H9 (cell line): ENCODE data around the gene RCAN1. TPM values are rescaled to one million over a fixed set of nuclear protein-coding genes. Genes with fewer than 3 reads are reported as not detected.
A peak's percentile ranks its signal among the peaks of the same experiment; 100 is the strongest.

ENCODE experiments used
- DNase-seq: peaks from one replicate; pipeline ENCODE4 v3.0.0-alpha.2; 2017
- H2AFZ ChIP-seq: one replicate; pipeline ENCODE4 v1.6.1; 2013; ENCODE audit warnings: mild to moderate bottlenecking, low read length, control low read depth, moderate library complexity
- H2AK5ac ChIP-seq: 2 replicates; pipeline ENCODE4 v1.6.1; 2013; ENCODE audit warnings: low read length, control low read depth, mixed read lengths; ENCODE audit not compliant: insufficient read length
- H2BK120ac ChIP-seq: one replicate; pipeline ENCODE4 v1.6.1; 2013; ENCODE audit warnings: low read depth, mild to moderate bottlenecking, low read length, control low read depth, inconsistent platforms; ENCODE audit not compliant: poor library complexity, severe bottlenecking
- H2BK12ac ChIP-seq: 2 replicates; pipeline ENCODE4 v1.6.1; 2013; ENCODE audit warnings: low read length, control low read depth, mixed read lengths, low read depth; ENCODE audit not compliant: insufficient read length
- H2BK15ac ChIP-seq: 2 replicates; pipeline ENCODE4 v1.6.1; 2013; ENCODE audit warnings: low read depth, low read length, control low read depth
- H2BK20ac ChIP-seq: one replicate; pipeline ENCODE4 v1.6.1; 2013; ENCODE audit warnings: low read depth, mild to moderate bottlenecking, low read length, control low read depth, inconsistent platforms; ENCODE audit not compliant: poor library complexity, severe bottlenecking
- H2BK5ac ChIP-seq: 2 replicates; pipeline ENCODE4 v1.6.1; 2013; ENCODE audit warnings: low read length, control low read depth, mixed read lengths; ENCODE audit not compliant: insufficient read length
- H3K14ac ChIP-seq: 2 replicates; pipeline ENCODE4 v1.6.1; 2013; ENCODE audit warnings: low read length, control low read depth; ENCODE audit not compliant: insufficient read depth
- H3K18ac ChIP-seq: 2 replicates; pipeline ENCODE4 v1.6.1; 2013; ENCODE audit warnings: low read depth, mild to moderate bottlenecking, mixed read lengths, low read length, control low read depth; ENCODE audit not compliant: insufficient read length
- H3K23ac ChIP-seq: 2 replicates; pipeline ENCODE4 v1.6.1; 2013; ENCODE audit warnings: low read length, control low read depth, mixed read lengths, low read depth; ENCODE audit not compliant: insufficient read length
- H3K23me2 ChIP-seq: 2 replicates; pipeline ENCODE4 v1.6.1; 2013; ENCODE audit warnings: low read depth, mild to moderate bottlenecking, mixed read lengths, low read length, control low read depth; ENCODE audit not compliant: insufficient read length, poor library complexity, severe bottlenecking
- H3K27ac ChIP-seq: 2 replicates; pipeline ENCODE4 v1.5.1; 2013; ENCODE audit warnings: low read length, control low read depth, mixed read lengths, low read depth; ENCODE audit not compliant: insufficient read length
- H3K27me3 ChIP-seq: 2 replicates; pipeline ENCODE4 v1.6.1; 2013; ENCODE audit warnings: low read length, control low read depth, inconsistent platforms; ENCODE audit not compliant: insufficient read depth
- H3K4ac ChIP-seq: 2 replicates; pipeline ENCODE4 v1.6.1; 2013; ENCODE audit warnings: low read depth, mild to moderate bottlenecking, control low read depth, inconsistent platforms, low read length, moderate library complexity
- H3K4me1 ChIP-seq: 2 replicates; pipeline ENCODE4 v1.6.1; 2013; ENCODE audit warnings: low read length, control low read depth, inconsistent platforms; ENCODE audit not compliant: insufficient read depth
- H3K4me2 ChIP-seq: 2 replicates; pipeline ENCODE4 v1.6.1; 2013; ENCODE audit warnings: low read length, control low read depth, mixed read lengths; ENCODE audit not compliant: insufficient read length, insufficient read depth
- H3K56ac ChIP-seq: 2 replicates; pipeline ENCODE4 v1.6.1; 2013; ENCODE audit warnings: low read depth, mild to moderate bottlenecking, mixed read lengths, low read length, control low read depth; ENCODE audit not compliant: insufficient read length
- H3K79me1 ChIP-seq: 2 replicates; pipeline ENCODE4 v1.6.1; 2013; ENCODE audit warnings: low read depth, mild to moderate bottlenecking, moderate library complexity, low read length, control low read depth, inconsistent platforms; ENCODE audit not compliant: insufficient read depth, poor library complexity, severe bottlenecking
- H3K79me2 ChIP-seq: 2 replicates; pipeline ENCODE4 v1.6.1; 2013; ENCODE audit warnings: low read length, control low read depth, inconsistent platforms; ENCODE audit not compliant: insufficient read depth
- H3K9ac ChIP-seq: 2 replicates; pipeline ENCODE4 v1.6.1; 2013; ENCODE audit warnings: low read length, control low read depth, mixed read lengths; ENCODE audit not compliant: insufficient read length; ENCODE audit errors: extremely low read depth
- H3K9me3 ChIP-seq: one replicate; pipeline ENCODE4 v1.6.1; 2013; ENCODE audit warnings: low read depth, low read length, inconsistent platforms; ENCODE audit not compliant: control insufficient read depth
- H3T11ph ChIP-seq: one replicate; pipeline ENCODE4 v1.6.1; 2013; ENCODE audit warnings: mild to moderate bottlenecking, low read length, control low read depth, inconsistent platforms
- H4K20me1 ChIP-seq: one replicate; pipeline ENCODE4 v1.6.1; 2013; ENCODE audit not compliant: control insufficient read depth, insufficient read length, insufficient read depth
- H4K5ac ChIP-seq: 2 replicates; pipeline ENCODE4 v1.6.1; 2013; ENCODE audit warnings: low read depth, mild to moderate bottlenecking, mixed read lengths, low read length, control low read depth; ENCODE audit not compliant: insufficient read length
- H4K8ac ChIP-seq: replicated peaks from 2 replicates; pipeline ENCODE4 v1.6.1; 2013; ENCODE audit warnings: low read length, control low read depth, mixed read lengths, low read depth; ENCODE audit not compliant: insufficient read length
- H4K91ac ChIP-seq: 2 replicates; pipeline ENCODE4 v1.6.1; 2013; ENCODE audit warnings: low read depth, mild to moderate bottlenecking, moderate library complexity, mixed read lengths, low read length, control low read depth; ENCODE audit not compliant: insufficient read length
- H3K27ac Mint-ChIP-seq, 3 experiments: 2 replicates in 2 of 3; 3 replicates in 1 of 3; pipeline ENCODE4 v1.8.0; 2020 to 2021; ENCODE audit warnings: mixed read lengths in 3 of 3, mild to moderate bottlenecking in 1 of 3, moderate library complexity in 1 of 3
- H3K27me3 Mint-ChIP-seq: 2 replicates; pipeline ENCODE4 v1.8.0; 2021; ENCODE audit warnings: low read depth, mild to moderate bottlenecking, moderate library complexity, mixed read lengths
- H3K36me3 Mint-ChIP-seq, 3 experiments: 2 replicates in 2 of 3; 3 replicates in 1 of 3; pipeline ENCODE4 v1.8.0; 2020 to 2021; ENCODE audit warnings: low read depth in 3 of 3, mixed read lengths in 3 of 3; ENCODE audit not compliant: insufficient read depth in 1 of 3
- H3K4me1 Mint-ChIP-seq, 2 experiments: 2 replicates each; pipeline ENCODE4 v1.8.0; 2020; ENCODE audit warnings: mixed read lengths in 2 of 2
- H3K4me3 Mint-ChIP-seq, 2 experiments: 2 replicates in 1 of 2; 3 replicates in 1 of 2; pipeline ENCODE4 v1.8.0; 2020 to 2021; ENCODE audit warnings: mild to moderate bottlenecking in 2 of 2, mixed read lengths in 2 of 2, moderate library complexity in 1 of 2
- H3K9me3 Mint-ChIP-seq, 2 experiments: 2 replicates in 1 of 2; 3 replicates in 1 of 2; pipeline ENCODE4 v1.8.0; 2020; ENCODE audit warnings: mild to moderate bottlenecking in 2 of 2, mixed read lengths in 2 of 2, moderate library complexity in 1 of 2
- WGBS: extraction: QIAGEN DNeasy Blood & Tissue Kit; methylation state at CpG from one replicate; pipeline ENCODE4 v1.1.7; 2013; ENCODE audit warnings: missing lambda C conversion rate, low lambda C conversion rate, mixed read lengths; ENCODE audit not compliant: insufficient read length; ENCODE audit errors: extremely low coverage; 5-methylcytosine and 5-hydroxymethylcytosine counted together
- total RNA-seq: library from RNA; stranded (reverse); gene quantifications from 2 replicates; pipeline ENCODE4 v1.2.1, GENCODE V29; 2021
- TF ChIP-seq, protein P1 (sequence below): fragments of 200-600 bp; sonication (generic); conservative IDR thresholded peaks from 3 replicates; pipeline ENCODE4 v1.8.0; 2021; ENCODE audit warnings: antibody characterized with exemption, mild to moderate bottlenecking

Gene RCAN1
- total RNA-seq, 1 experiment from 2014 or later, result 7.0 TPM

DNA sequence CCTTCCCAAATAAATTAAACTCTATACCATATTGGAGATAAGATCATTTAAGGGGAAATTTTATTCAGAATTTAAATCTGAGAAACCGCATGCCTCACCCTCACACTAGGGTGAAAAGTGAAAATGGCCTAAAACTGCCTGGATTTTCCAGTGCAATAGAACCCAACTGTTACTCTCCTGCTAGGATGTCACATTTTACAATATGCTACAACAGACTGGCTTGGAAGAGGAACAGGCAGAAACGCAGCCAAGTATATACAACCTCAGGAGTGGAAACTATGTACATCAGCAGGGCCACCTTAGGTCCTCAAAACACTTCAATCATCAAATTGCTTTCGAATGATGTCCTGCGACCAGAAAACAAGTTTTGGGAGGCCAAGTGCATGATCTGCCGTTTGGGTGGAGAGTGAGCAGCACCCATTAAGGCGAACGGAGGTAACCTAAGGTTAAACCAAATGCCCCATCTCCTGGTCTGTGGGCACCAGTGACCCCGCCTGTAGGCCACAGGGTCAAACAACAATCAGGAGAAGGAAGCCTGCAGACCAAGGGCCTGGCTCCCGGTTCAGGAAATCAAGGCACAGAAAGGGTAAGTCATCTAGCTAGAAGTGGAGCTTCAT is 4.9 kb downstream of the RCAN1 start:
- no peak overlapping the region for H2BK20ac ChIP-seq
- H3T11ph ChIP-seq, result no peak overlapping the region
- no peak overlapping the region for H3K14ac ChIP-seq
- H4K5ac ChIP-seq, result no peak overlapping the region
- H4K91ac ChIP-seq, result no peak overlapping the region
- no peak overlapping the region for H2AFZ ChIP-seq
- Mint-ChIP-seq H3K27ac (no peak overlapping the region), H3K4me1 (peaks cover 5% of the 10 kb centered on the region in 2 experiments; a peak in 3 of 4 replicates), H3K27me3 (peaks cover 28% of the 10 kb centered on the region), H3K36me3 (peaks cover 0 to 4% (median 0%) of the 10 kb centered on the region in 3 experiments; a peak in 2 of 7 replicates), H3K9me3 (peaks cover 0 to 6% of the 10 kb centered on the region in 2 experiments; a peak in 1 of 5 replicates), H3K4me3 (no peak overlapping the region)
- no peak overlapping the region for H4K8ac ChIP-seq
- no peak overlapping the region for H3K4me2 ChIP-seq
- no peaks in the 10 kb centered on the region for H3K4me1 ChIP-seq
- no peak overlapping the region for H2BK120ac ChIP-seq
- H3K56ac ChIP-seq, result no peak overlapping the region
- no peak overlapping the region for H3K4ac ChIP-seq
- no peaks in the 10 kb centered on the region for H3K79me1 ChIP-seq
- H3K27me3 ChIP-seq, result peaks cover 10% of the 10 kb centered on the region
- no peak overlapping the region for H2BK5ac ChIP-seq
- no peaks in the 10 kb centered on the region for H3K23me2 ChIP-seq
- no CpG with 5 or more reads among the region's 9 CpGs for WGBS
- no peak overlapping the region for H3K23ac ChIP-seq
- no peaks in the 10 kb centered on the region for H4K20me1 ChIP-seq
- H2BK12ac ChIP-seq, result no peak overlapping the region
- no peak overlapping the region for H2BK15ac ChIP-seq
- H3K27ac ChIP-seq, result no peak overlapping the region
- H3K79me2 ChIP-seq, result no peaks in the 10 kb centered on the region
- no peak overlapping the region for H3K18ac ChIP-seq
- TF ChIP-seq, protein P1, sequence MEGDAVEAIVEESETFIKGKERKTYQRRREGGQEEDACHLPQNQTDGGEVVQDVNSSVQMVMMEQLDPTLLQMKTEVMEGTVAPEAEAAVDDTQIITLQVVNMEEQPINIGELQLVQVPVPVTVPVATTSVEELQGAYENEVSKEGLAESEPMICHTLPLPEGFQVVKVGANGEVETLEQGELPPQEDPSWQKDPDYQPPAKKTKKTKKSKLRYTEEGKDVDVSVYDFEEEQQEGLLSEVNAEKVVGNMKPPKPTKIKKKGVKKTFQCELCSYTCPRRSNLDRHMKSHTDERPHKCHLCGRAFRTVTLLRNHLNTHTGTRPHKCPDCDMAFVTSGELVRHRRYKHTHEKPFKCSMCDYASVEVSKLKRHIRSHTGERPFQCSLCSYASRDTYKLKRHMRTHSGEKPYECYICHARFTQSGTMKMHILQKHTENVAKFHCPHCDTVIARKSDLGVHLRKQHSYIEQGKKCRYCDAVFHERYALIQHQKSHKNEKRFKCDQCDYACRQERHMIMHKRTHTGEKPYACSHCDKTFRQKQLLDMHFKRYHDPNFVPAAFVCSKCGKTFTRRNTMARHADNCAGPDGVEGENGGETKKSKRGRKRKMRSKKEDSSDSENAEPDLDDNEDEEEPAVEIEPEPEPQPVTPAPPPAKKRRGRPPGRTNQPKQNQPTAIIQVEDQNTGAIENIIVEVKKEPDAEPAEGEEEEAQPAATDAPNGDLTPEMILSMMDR, result 0 out of 3 replicates have a peak, but pooled peaks have one; percentile 9
- no peak for DNase-seq
- H3K9me3 ChIP-seq, result no peaks in the 10 kb centered on the region
- H2AK5ac ChIP-seq, result no peak overlapping the region
- no peak overlapping the region for H3K9ac ChIP-seq
